Cardiac fibroblast (primary cell): ENCODE data around the gene PRICKLE2.

Experiments used
- DNase-seq, 2 donors: peaks; one replicate each; pipeline versions ENCODE4 v3.0.0 to v3.0.0-alpha.2; 2010; ENCODE audit warnings: low read depth in 2 of 2
- H3K4me3 ChIP-seq, 2 donors: replicated peaks in 1 of 2; 1 replicate in 1 of 2; 2 replicates in 1 of 2; pipeline ENCODE4 v1.5.1; 2011; ENCODE audit warnings: low read depth in 2 of 2, low read length in 2 of 2, mild to moderate bottlenecking in 2 of 2, moderate library complexity in 1 of 2
- TF ChIP-seq, protein P1 (sequence below): IDR thresholded peaks from one replicate; pipeline ENCODE4 v1.5.1; 2011; ENCODE audit warnings: low read depth, mild to moderate bottlenecking, low read length, inconsistent platforms

PRICKLE2 gene

DNA sequence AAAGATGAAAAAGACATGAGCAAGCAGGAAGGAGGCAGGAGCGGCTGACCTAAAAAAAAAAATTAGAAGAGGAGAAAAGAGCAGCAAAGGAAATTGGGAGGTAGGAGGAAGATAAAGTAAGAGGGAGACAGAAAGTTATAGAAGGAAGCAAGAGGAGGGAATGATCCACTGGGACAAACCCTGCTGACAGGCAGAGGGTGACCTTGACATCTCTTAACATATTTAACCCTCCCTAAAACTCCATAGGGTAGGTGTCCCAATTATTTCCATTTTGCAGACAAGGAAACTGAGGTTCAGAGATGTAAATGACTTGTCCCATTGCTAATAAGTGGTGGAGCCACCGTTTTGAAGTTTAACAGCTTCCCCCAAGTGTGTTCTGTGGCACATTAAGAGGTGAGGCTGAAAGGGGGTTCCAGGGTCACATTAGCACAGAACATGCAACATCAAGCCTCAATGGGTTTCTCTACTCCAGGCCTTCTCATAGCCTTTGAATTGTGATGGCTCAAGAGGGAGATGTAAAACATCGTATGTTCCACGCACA is 37.4 kb upstream of the PRICKLE2 start:
- TF ChIP-seq, protein P1, sequence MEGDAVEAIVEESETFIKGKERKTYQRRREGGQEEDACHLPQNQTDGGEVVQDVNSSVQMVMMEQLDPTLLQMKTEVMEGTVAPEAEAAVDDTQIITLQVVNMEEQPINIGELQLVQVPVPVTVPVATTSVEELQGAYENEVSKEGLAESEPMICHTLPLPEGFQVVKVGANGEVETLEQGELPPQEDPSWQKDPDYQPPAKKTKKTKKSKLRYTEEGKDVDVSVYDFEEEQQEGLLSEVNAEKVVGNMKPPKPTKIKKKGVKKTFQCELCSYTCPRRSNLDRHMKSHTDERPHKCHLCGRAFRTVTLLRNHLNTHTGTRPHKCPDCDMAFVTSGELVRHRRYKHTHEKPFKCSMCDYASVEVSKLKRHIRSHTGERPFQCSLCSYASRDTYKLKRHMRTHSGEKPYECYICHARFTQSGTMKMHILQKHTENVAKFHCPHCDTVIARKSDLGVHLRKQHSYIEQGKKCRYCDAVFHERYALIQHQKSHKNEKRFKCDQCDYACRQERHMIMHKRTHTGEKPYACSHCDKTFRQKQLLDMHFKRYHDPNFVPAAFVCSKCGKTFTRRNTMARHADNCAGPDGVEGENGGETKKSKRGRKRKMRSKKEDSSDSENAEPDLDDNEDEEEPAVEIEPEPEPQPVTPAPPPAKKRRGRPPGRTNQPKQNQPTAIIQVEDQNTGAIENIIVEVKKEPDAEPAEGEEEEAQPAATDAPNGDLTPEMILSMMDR = no peak
- DNase-seq = no peak
- H3K4me3 ChIP-seq = no peak overlapping the region

DNA sequence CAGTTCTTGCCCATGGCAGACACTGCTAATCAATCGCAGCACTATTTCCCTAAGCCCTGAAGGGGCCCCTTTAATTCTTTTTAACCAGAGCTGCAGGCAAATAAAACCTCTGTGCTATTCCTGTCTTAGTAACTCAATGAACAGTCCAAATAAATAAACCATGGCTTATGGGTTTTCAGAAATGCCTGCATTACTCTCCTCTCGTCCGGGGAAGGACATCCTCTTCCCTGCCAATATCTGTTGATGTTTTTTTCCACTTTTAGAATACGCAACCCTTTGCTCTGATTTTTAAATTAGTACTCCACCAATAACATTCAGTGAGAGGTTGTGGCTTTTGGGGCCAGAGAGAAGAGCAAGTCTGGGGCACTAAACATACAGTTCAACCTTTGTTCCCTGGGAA is 35.2 kb upstream of the PRICKLE2 start:
- H3K4me3 ChIP-seq = no peak overlapping the region
- no peak for DNase-seq
- TF ChIP-seq, protein P1 = no peak

DNA sequence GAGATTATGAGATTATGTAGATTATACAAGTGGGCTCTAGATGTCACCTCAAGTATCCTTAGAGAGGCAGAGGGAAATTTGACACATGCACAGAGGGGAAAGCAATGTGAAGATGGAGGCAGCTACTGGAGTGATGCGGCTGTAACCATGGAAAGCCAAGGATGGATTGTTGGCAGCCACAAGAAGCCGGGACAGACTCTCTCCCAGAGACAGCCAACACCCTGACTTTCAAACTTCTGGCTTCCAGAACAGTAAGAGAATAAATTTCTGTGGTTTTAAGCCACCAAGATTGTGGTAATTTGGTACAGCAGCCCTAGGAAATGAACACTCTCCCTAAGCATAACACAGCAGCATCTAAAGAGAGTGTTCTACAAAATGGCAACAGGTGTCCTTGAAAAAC is 34.4 kb upstream of the PRICKLE2 start:
- no peak for DNase-seq
- H3K4me3 ChIP-seq = no peak overlapping the region
- TF ChIP-seq, protein P1 = no peak

DNA sequence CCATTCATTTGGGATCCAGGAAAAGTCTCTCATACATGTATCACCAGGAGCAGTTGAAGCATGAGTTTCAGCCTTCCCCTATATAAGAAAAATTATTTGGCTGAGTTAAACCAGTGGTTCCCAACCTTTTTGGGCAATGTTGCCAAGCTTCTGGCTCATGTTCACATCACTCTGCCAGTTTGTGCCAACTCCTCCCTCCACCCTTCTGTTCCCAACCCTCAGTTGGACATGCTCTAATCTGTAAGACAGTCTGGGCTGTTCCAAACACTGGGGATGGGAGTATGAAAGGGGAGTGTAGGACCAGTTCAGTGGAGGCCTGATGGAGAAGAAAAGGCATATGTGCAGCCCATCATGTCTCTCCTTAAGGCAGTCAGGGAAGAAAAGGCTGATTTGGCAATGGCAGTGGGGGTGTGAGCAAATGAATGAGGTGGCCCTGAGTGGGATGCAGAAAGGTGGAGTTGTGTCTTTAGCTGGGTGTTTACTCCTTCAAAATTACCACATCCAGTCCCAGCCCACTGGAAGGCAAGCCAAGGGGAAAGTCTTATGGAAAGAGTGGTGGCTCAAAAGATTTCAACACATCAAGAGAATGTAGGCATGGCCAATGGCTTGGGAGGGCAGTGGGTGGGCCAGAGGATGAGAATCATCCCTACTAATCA is 32.0 kb upstream of the PRICKLE2 start:
- no peak overlapping the region for H3K4me3 ChIP-seq
- TF ChIP-seq, protein P1 = no peak
- DNase-seq = no peak

- TF ChIP-seq, protein P1 = no peak
- DNase-seq = no peak
These were observed 30.6 kb upstream of the PRICKLE2 start for GRCh38 chr3:64255741-64256340.

GRCh38 chr3:64254443-64254842 is 29.2 kb upstream of the PRICKLE2 start:
- no peak overlapping the region for H3K4me3 ChIP-seq
- TF ChIP-seq, protein P1 = no peak
- no peak for DNase-seq

More at GRCh38 chr3:64255741-64256340, 30.6 kb upstream of the PRICKLE2 start:
- H3K4me3 ChIP-seq = no peak overlapping the region
